Astrocyte (in vitro differentiated cells and primary cell): ENCODE results near the gene LTK. TPM values are rescaled to one million over a fixed set of nuclear protein-coding genes. Genes with fewer than 3 reads are reported as not detected.

ENCODE experiments used
- DNase-seq: peaks from one replicate; pipeline ENCODE4 v3.0.0-alpha.2; 2010; ENCODE audit warnings: low read depth
- FAIRE-seq: peaks from 2 replicates; lab custom pipeline; 2011; peaks lifted over from hg19 to GRCh38; lab: Jason Lieb, UNC
- H2AFZ ChIP-seq: 2 replicates; pipeline ENCODE4 v1.6.0; 2012; ENCODE audit warnings: low read depth, low read length, inconsistent platforms
- H3K27ac ChIP-seq: 2 replicates; pipeline ENCODE4 v1.5.1; 2011; ENCODE audit warnings: low read depth, low read length, inconsistent platforms
- H3K27me3 ChIP-seq: 2 replicates; pipeline ENCODE4 v1.6.0; 2011; ENCODE audit warnings: low read length, inconsistent platforms; ENCODE audit not compliant: insufficient read depth
- H3K36me3 ChIP-seq: 2 replicates; pipeline ENCODE4 v1.5.1; 2011; ENCODE audit warnings: low read length, inconsistent platforms; ENCODE audit not compliant: insufficient read depth
- H3K4me1 ChIP-seq: 2 replicates; pipeline ENCODE4 v1.5.1; 2011; ENCODE audit warnings: low read length, inconsistent platforms; ENCODE audit not compliant: insufficient read depth
- H3K4me2 ChIP-seq: 2 replicates; pipeline ENCODE4 v1.6.0; 2012; ENCODE audit warnings: low read length, inconsistent platforms
- H3K4me3 ChIP-seq: 2 replicates; pipeline ENCODE4 v1.5.1; 2011; ENCODE audit warnings: low read depth, mild to moderate bottlenecking, low read length, inconsistent platforms; ENCODE audit not compliant: insufficient read depth
- H3K79me2 ChIP-seq: 2 replicates; pipeline ENCODE4 v1.6.0; 2012; ENCODE audit warnings: mild to moderate bottlenecking, low read length, inconsistent platforms; ENCODE audit not compliant: insufficient read depth
- H3K9ac ChIP-seq: 2 replicates; pipeline ENCODE4 v1.6.0; 2012; ENCODE audit warnings: mild to moderate bottlenecking, low read length, inconsistent platforms
- H3K9me3 ChIP-seq: 2 replicates; pipeline ENCODE4 v1.5.1; 2012; ENCODE audit warnings: low read depth, mild to moderate bottlenecking, low read length, inconsistent platforms; ENCODE audit not compliant: insufficient read depth
- H4K20me1 ChIP-seq: 2 replicates; pipeline ENCODE4 v1.6.0; 2012; ENCODE audit warnings: low read length, inconsistent platforms; ENCODE audit not compliant: insufficient read depth
- H3K27ac Mint-ChIP-seq: one replicate; pipeline ENCODE4 v1.8.0; 2021; ENCODE audit warnings: mild to moderate bottlenecking, mixed read lengths; ENCODE audit not compliant: unreplicated experiment
- H3K27me3 Mint-ChIP-seq: one replicate; pipeline ENCODE4 v1.8.0; 2021; ENCODE audit warnings: low read depth, mixed read lengths; ENCODE audit not compliant: unreplicated experiment
- H3K36me3 Mint-ChIP-seq: one replicate; pipeline ENCODE4 v1.8.0; 2021; ENCODE audit warnings: low read depth, mixed read lengths; ENCODE audit not compliant: unreplicated experiment
- H3K4me1 Mint-ChIP-seq: one replicate; pipeline ENCODE4 v1.8.0; 2021; ENCODE audit warnings: low read depth, mixed read lengths; ENCODE audit not compliant: unreplicated experiment
- H3K4me3 Mint-ChIP-seq: one replicate; pipeline ENCODE4 v1.8.0; 2021; ENCODE audit warnings: mild to moderate bottlenecking, moderate library complexity, mixed read lengths; ENCODE audit not compliant: unreplicated experiment
- H3K9me3 Mint-ChIP-seq: one replicate; pipeline ENCODE4 v1.8.0; 2021; ENCODE audit warnings: mild to moderate bottlenecking, mixed read lengths; ENCODE audit not compliant: unreplicated experiment
- CTCF ChIP-seq: IDR thresholded peaks from 2 replicates; pipeline ENCODE4 v1.5.1; 2011; ENCODE audit warnings: low read depth, mild to moderate bottlenecking, inconsistent platforms, low read length, moderate library complexity; ENCODE audit not compliant: insufficient read depth
- EZH2 ChIP-seq: IDR thresholded peaks from 2 replicates; pipeline ENCODE4 v1.6.1; 2012; ENCODE audit warnings: mild to moderate bottlenecking, low read length, inconsistent platforms; ENCODE audit not compliant: insufficient read depth
- total RNA-seq: library from RNA; stranded (reverse); gene quantifications from 2 replicates; pipeline ENCODE4 v1.2.1, GENCODE V29; 2021

The LTK gene
- total RNA-seq, 1 donor from 2014 or later, result 0.14 TPM

GRCh38 chr15:41491889-41492288 lies 21.7 kb downstream of the LTK start:
- Mint-ChIP-seq H3K36me3 (peaks cover 5% of the 10 kb centered on the region), H3K27ac (peak overlapping the region; percentile 53), H3K4me3 (peak overlapping the region; percentile 60), H3K27me3 (peaks cover 21% of the 10 kb centered on the region), H3K9me3 (no peaks in the 10 kb centered on the region), H3K4me1 (peaks cover 20% of the 10 kb centered on the region)
- Histone ChIP-seq H3K4me1 (peaks cover 38% of the 10 kb centered on the region), H3K9ac (no peak overlapping the region), H3K4me3 (no peak overlapping the region), H4K20me1 (no peaks in the 10 kb centered on the region), H3K4me2 (no peak overlapping the region), H3K9me3 (no peaks in the 10 kb centered on the region), H3K36me3 (no peaks in the 10 kb centered on the region), H2AFZ (no peak overlapping the region), H3K27ac (no peak overlapping the region), H3K79me2 (no peaks in the 10 kb centered on the region), H3K27me3 (peaks cover 29% of the 10 kb centered on the region)
- TF ChIP-seq CTCF (no peak), EZH2 (no peak)
- FAIRE-seq (no peak), DNase-seq (no peak)

- Histone ChIP-seq H3K4me2 (peak overlapping the region; percentile 58), H2AFZ (no peak overlapping the region), H3K4me3 (no peak overlapping the region), H3K36me3 (no peaks in the 10 kb centered on the region), H3K9ac (no peak overlapping the region), H3K27ac (no peak overlapping the region), H3K79me2 (no peaks in the 10 kb centered on the region), H3K4me1 (peaks cover 32% of the 10 kb centered on the region), H4K20me1 (no peaks in the 10 kb centered on the region), H3K9me3 (no peaks in the 10 kb centered on the region), H3K27me3 (peaks cover 16% of the 10 kb centered on the region)
- TF ChIP-seq CTCF (no peak), EZH2 (no peak)
- H3K36me3 Mint-ChIP-seq, result peaks cover 10% of the 10 kb centered on the region
- H3K9me3 Mint-ChIP-seq, result no peaks in the 10 kb centered on the region
- H3K4me1 Mint-ChIP-seq, result peaks cover 20% of the 10 kb centered on the region
- DNase-seq, result peak; percentile 97
- peaks cover 14% of the 10 kb centered on the region for H3K27me3 Mint-ChIP-seq
- peak overlapping the region; percentile 70 for H3K27ac Mint-ChIP-seq
- FAIRE-seq, result peak; percentile 43
- H3K4me3 Mint-ChIP-seq, result no peak overlapping the region
Measured at GRCh38 chr15:41490355-41490754, 23.3 kb downstream of the LTK start.

- H3K9ac ChIP-seq, result no peak overlapping the region
- Mint-ChIP-seq H3K36me3 (peaks cover 13% of the 10 kb centered on the region), H3K27me3 (peaks cover 12% of the 10 kb centered on the region), H3K4me3 (no peak overlapping the region), H3K9me3 (no peaks in the 10 kb centered on the region), H3K4me1 (peaks cover 19% of the 10 kb centered on the region), H3K27ac (no peak overlapping the region)
- no peaks in the 10 kb centered on the region for H4K20me1 ChIP-seq
- TF ChIP-seq CTCF, result no peak
- no peak for TF ChIP-seq EZH2
- no peak overlapping the region for H3K27ac ChIP-seq
- no peak overlapping the region for H2AFZ ChIP-seq
- DNase-seq, result no peak
- FAIRE-seq, result no peak
- H3K4me2 ChIP-seq, result no peak overlapping the region
- H3K27me3 ChIP-seq, result peaks cover 10% of the 10 kb centered on the region
- H3K4me1 ChIP-seq, result peaks cover 26% of the 10 kb centered on the region
- no peaks in the 10 kb centered on the region for H3K79me2 ChIP-seq
- H3K4me3 ChIP-seq, result no peak overlapping the region
- H3K9me3 ChIP-seq, result no peaks in the 10 kb centered on the region
- H3K36me3 ChIP-seq, result no peaks in the 10 kb centered on the region
Measured at GRCh38 chr15:41489641-41490040, 24.0 kb downstream of the LTK start.
